Measurements from ENCODE around the gene TMEM229A.
"Not testable (repeated sequence)": the region's sequence is repeated elsewhere in the genome, so short reads cannot be mapped to it uniquely, and the experiment has no call there.

Gene TMEM229A

GRCh38 chr7:124031919-124032318, 948 bp downstream of the TMEM229A start:
- no peak for DNase-seq

- no peak for DNase-seq
Observed at GRCh38 chr7:124031406-124031805, 1.5 kb downstream of the TMEM229A start.

- no peak for DNase-seq
Observed at GRCh38 chr7:124030964-124031363, 1.9 kb downstream of the TMEM229A start.

DNA sequence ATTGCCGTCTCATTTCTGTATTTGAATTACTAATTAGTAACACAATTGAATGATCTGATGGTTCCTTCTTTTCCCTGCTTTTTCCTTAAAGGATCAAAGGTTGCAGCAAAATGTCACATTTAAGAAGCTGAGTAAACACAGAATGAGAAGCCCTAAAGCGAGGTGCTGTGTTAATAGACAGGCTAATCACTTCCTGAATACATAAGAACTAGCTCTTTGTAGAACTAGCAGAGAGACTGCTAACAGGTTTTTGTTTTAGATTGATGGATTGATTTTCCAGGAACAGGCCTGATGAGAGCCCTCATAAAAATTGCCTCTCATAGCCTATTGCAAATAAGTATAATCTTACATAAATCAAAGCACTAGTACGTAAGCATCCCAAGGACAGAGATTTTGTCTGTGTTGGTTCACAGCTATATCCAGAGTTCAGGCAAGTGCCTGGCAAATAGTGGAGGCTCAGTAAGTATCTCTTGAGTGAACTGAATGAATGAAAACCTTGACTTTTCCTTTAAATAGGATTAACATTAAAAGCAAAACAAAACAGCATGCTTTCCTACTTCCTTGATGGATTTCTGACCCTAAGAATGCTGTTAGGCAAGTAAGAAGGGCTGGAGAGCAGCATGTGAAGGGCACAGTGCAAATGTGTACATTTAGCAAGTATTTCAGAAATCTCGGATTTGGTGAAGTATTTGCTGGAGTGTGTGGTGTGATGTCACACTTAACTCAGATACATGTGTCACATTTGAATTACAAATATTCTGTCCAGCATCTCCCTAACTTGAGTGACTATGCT, 3.3 kb downstream of the TMEM229A start:
- no peak for DNase-seq

DNA sequence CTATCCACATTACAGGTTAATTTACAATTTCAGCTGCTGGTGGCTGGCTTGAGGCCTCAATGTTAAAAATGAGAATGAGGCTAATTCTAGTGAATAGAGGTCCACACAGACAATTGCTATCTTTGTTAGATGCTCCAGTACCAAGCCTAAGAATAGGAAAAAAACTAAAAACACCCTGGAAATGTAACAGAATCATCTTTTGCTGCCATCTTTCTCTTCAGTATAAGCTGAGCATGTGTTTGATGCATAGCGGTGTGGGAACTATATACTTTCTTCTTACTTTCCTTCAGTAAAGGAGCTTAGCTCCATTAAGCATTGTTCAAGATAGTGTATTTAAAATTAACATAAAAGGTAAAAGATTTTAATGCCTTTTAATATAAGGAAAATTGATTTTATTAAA, 5.6 kb downstream of the TMEM229A start:
- DNase-seq: no peak

- DNase-seq: not testable (repeated sequence)
Observed at GRCh38 chr7:124024329-124024728, 8.5 kb downstream of the TMEM229A start.

DNA sequence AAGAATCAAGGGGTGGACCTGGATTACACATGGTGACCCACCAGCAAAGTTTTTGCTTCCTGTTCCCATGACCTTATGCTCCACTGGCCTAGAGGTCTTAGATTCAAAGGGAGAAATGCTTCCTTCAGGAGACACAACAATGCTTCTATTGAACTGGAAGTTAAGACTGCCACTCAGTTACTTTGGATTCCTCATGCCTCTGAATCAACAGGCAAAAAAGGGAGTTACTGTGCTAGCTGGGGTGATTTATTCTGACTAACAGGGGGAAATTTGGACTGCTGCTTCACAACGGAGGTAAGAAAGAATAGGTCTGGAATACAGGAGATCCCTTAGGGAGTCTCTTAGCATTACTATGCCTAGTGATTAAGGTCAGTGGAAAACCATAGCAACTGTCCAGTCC, 10.3 kb downstream of the TMEM229A start:
- DNase-seq: no peak

- DNase-seq: no peak
Observed at GRCh38 chr7:124020060-124020459, 12.8 kb downstream of the TMEM229A start.

GRCh38 chr7:124013306-124013705, 19.6 kb downstream of the TMEM229A start:
- DNase-seq: no peak

DNA sequence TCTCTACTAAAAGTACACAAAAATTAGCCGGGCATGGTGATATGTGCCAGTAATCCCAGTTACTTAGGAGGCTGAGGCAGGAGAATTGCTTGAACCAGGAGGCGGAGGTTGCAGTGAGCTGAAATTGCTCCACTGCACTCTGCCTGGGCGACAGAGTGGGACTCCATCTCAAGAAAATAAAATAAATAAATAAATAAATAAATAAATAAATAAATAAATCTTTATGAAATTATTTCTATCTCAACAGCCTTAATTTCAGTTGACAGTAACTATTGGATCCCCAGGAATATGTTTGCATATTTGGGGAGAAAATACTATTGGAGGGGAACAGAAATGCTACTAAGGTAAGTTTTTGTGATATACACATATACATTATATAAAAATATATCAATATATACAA, 20.0 kb downstream of the TMEM229A start:
- no peak for DNase-seq

GRCh38 chr7:124009321-124009720, 23.5 kb downstream of the TMEM229A start:
- no peak for DNase-seq

DNA sequence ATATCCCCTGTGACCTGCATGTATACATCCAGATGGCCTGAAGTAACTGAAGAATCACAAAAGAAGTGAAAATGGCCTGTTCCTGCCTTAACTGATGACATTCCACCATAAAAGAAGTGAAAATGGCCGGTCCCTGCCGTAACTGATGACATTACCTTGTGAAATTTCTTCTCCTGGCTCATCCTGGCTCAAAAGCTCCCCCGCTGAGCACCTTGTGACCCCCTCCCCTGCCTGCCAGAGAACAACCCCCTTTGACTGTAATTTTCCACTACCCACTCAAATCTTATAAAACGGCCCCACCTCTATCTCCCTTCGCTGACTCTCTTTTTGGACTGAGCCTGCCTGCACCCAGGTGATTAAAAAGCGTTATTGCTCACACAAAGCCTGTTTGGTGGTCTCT, 24.6 kb downstream of the TMEM229A start:
- DNase-seq: not testable (repeated sequence)

DNA sequence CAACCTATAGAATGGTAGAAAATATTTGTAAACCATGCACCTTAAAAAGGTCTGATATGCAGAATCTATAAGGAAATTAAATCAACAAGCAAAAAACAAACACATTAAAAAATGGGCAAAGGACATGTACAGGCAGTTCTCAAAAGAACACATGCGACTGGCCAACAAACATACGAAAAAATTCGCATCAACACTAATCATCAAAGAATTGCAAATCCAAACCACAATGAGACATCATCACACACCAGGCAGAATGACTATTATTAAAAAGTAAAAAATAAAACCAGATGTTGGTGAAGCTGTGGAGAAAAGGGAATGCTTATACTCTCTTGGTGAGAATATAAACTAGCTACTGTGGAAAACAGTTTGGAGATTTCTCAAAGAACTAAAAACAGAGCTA, 33.2 kb downstream of the TMEM229A start:
- DNase-seq: no peak

DNA sequence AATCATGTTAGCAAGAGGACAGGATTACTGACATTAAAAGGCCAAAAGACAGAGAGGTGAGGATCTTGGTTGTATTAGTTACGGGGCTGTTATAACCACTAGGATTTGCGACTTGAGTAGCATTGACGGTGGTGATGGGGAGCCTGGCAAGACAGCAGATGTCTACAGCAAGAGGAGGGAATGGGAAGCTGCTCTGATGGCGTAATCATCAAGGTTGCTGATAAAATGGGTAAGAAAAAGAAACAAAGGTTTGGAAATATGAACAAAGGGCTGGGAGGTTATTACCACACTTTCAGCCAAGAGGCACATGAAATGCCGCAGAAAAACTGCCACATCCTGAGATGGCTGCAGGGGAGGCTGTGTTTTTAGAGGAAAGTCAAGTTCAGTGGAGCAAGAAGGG, 33.9 kb downstream of the TMEM229A start:
- no peak for DNase-seq

DNA sequence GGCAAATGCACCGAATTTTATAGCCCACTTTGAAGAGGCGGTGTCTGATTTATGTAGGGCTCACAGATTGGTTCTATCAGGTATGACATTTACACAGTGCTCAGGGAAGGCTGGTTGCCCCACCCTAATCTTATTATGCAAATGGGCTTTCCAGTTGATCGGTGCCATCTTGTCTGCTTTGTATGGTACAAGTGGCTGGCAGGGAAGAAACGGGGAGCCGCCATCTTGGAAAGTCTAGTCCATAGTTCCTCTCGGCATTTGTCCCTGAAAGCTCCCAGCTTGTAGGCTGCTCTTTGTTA, 36.6 kb downstream of the TMEM229A start:
- DNase-seq: no peak

GRCh38 chr7:123995617-123996326, 37.1 kb downstream of the TMEM229A start:
- no peak for DNase-seq

DNA sequence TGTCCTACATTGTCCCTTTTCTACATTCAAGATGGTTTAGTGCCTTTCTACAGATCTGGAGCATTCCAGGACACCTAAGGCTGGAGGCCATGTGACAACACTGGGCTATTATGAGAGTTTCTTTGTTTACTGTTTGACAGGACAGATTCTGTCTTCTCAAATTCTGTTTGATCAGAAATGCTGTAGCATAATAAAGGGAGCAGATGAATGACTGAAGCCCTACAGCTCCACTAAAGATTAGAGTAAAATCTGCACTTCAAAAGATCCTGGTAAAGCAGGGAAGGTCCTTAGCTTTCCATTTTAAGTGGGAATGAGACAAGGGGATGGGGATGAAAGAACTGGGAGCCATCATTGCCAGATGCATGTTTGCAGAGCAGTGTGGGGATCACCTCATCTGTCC, 38.4 kb downstream of the TMEM229A start:
- DNase-seq: no peak

GRCh38 chr7:123993996-123994395, 38.9 kb downstream of the TMEM229A start:
- DNase-seq: no peak

DNA sequence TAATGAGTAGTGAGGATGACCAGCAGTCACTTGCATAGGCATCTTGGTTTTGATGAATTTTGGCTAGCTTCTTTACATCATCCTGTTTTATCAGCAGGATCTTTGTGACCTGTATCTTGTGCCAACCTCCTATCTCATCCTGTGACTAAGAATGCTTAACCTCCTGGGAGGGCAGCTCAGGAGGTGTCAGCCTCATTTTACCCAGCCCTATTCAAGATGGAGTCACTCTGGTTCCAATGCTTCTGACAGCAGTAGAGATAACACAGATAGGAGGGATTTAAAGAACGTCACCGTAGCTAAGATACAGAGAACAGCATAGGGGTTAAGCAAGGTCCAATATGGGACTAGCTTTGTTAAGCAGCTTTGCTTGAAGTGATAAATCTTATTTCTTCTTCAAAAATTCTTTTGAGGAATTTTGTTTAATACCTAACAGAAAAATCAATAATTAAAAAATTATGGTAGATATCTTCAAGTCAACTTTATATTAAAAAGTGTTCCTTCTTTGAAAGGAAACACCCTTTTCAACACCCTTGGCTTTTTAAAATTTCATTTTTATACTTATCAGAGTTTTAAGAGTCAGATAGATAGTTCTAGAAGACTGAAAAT, 39.9 kb downstream of the TMEM229A start:
- DNase-seq: no peak

GRCh38 chr7:123987445-123987844, 45.4 kb downstream of the TMEM229A start:
- DNase-seq: no peak

Measured in activated naive CD4-positive, alpha-beta T cell treated with Interleukin-2 at 50 U/mL for 16 hours (primary cell).